Measurements from ENCODE around the gene PLAGL2.
"Not testable (repeated sequence)": the region's sequence is repeated elsewhere in the genome, so short reads cannot be mapped to it uniquely, and the experiment has no call there.

Gene PLAGL2

GRCh38 chr20:32204205-32205109 lies 3.1 kb downstream of the PLAGL2 start:
- no peak for DNase-seq

- DNase-seq = no peak
Observed at GRCh38 chr20:32203356-32204204, 4.0 kb downstream of the PLAGL2 start.

- DNase-seq = no peak
Observed at GRCh38 chr20:32201977-32202363, 5.6 kb downstream of the PLAGL2 start.

GRCh38 chr20:32201296-32201976 lies 6.1 kb downstream of the PLAGL2 start:
- DNase-seq = no peak

GRCh38 chr20:32199006-32199405 lies 8.5 kb downstream of the PLAGL2 start:
- no peak for DNase-seq

GRCh38 chr20:32197136-32197535 lies 10.4 kb downstream of the PLAGL2 start:
- DNase-seq = not testable (repeated sequence)

- not testable (repeated sequence) for DNase-seq
Observed at GRCh38 chr20:32196613-32197012, 10.9 kb downstream of the PLAGL2 start.

- no peak for DNase-seq
Observed at GRCh38 chr20:32195581-32195980, 12.0 kb downstream of the PLAGL2 start.

- DNase-seq = no peak
Observed at GRCh38 chr20:32193996-32194395, 13.5 kb downstream of the PLAGL2 start.

GRCh38 chr20:32193336-32193735 lies 14.2 kb downstream of the PLAGL2 start:
- DNase-seq = not testable (repeated sequence)

GRCh38 chr20:32192698-32193097 lies 14.8 kb downstream of the PLAGL2 start:
- DNase-seq = no peak

- no peak for DNase-seq
Observed at GRCh38 chr20:32191873-32192272, 15.7 kb downstream of the PLAGL2 start.

GRCh38 chr20:32191422-32191821 lies 16.1 kb downstream of the PLAGL2 start:
- no peak for DNase-seq

- DNase-seq = no peak
Observed at GRCh38 chr20:32190616-32191415, 16.7 kb downstream of the PLAGL2 start.

GRCh38 chr20:32189691-32190615 lies 17.6 kb downstream of the PLAGL2 start:
- DNase-seq = peak; percentile 59

GRCh38 chr20:32189123-32189410 lies 18.5 kb downstream of the PLAGL2 start:
- DNase-seq = no peak

- no peak for DNase-seq
Observed at GRCh38 chr20:32188376-32189122, 19.0 kb downstream of the PLAGL2 start.

GRCh38 chr20:32186506-32186905 lies 21.0 kb downstream of the PLAGL2 start:
- no peak for DNase-seq

- no peak for DNase-seq
Observed at GRCh38 chr20:32184961-32185603, 22.5 kb downstream of the PLAGL2 start.
